NCI-H226 (cell line): ENCODE data around the gene IMMP2L.

ENCODE experiments used
- DNase-seq: peaks from one replicate; pipeline ENCODE4 v3.0.0-alpha.2; 2015

The IMMP2L gene

GRCh38 chr7:110771717-110772116 lies 790.6 kb downstream of the IMMP2L start:
- DNase-seq: no peak

DNA sequence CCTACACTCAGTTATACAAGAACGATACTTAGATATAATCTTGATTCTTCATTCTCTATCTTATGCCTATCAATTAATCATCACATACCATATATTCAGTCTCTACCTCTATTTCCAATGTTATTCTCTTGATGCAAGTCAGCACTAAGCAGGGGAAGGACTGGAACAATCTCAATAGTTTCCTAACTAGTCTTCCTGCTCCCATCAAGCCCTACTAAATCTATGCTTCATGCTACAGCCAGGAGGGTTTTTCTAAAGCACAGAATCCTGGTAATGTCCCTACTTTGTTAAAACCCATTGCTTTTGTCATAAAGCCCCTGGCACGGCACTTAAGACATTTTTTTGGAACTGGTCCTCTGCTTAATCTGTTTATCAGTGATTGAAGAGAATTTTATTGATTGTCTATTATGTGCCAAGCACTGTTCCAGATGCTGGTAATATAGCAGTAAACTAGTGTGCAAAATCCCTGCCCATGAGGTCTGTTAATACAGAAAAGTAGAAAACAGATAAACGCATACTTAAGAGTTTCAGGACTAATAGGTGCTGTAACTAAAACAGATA lies 794.7 kb downstream of the IMMP2L start:
- DNase-seq: no peak

- DNase-seq: no peak
Measured at GRCh38 chr7:110766864-110767263, 795.4 kb downstream of the IMMP2L start.

DNA sequence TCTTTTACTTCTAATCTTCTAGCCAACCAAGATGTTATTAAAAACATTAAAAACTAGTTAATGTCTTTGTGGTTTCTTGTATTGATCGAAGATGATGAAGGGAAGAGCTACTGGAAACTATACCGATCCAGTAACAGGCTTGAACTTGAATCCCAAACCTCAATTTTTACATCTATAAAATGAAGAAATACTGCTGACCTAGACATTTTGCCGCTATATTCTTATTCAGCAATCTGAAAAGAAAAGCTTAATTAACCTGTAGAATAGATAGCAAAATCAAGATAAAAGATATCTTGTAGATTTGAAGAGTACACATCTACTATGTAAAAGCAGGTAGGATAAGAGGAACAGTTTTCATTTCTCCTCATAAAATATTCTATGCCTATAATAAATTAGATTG lies 797.4 kb downstream of the IMMP2L start:
- no peak for DNase-seq

GRCh38 chr7:110762546-110763225 lies 799.6 kb downstream of the IMMP2L start:
- no peak for DNase-seq

DNA sequence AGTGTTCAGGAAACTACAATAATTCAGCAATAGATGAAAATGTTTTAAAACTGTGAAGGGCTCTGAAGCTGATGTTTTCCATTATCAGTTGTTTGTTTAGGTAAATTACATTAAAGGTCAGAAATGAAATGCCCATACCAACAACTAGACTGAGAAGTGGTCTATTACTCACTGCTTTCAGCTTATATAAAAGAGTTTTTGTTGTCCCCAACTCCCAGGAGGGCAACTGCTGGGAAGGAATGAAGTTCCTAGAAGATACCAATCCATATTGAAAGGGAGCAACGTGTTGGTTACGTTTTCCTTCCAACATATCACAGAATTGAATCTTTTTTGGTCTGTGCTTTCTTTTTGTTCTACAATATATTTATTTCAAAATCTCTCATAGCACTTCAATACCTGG lies 802.0 kb downstream of the IMMP2L start:
- no peak for DNase-seq

DNA sequence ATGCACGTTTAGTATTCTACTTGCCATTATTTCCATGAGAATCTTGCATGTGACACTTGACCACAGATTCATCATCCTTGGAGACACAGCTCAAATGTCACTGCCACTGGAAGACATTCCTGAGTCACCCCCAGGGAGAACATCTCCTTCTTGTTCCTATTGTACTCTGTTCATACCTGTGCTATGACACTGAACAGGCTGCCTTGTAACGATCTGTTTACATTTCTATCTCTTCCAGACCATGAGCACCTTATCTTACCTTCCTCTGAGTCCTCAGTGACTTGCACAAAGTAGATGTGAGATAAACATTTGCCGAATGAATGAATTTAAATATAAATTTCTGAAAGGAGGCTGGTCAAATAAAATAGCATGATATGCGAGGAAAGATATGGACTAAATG lies 803.2 kb downstream of the IMMP2L start:
- DNase-seq: no peak

GRCh38 chr7:110754649-110755048 lies 807.6 kb downstream of the IMMP2L start:
- no peak for DNase-seq

DNA sequence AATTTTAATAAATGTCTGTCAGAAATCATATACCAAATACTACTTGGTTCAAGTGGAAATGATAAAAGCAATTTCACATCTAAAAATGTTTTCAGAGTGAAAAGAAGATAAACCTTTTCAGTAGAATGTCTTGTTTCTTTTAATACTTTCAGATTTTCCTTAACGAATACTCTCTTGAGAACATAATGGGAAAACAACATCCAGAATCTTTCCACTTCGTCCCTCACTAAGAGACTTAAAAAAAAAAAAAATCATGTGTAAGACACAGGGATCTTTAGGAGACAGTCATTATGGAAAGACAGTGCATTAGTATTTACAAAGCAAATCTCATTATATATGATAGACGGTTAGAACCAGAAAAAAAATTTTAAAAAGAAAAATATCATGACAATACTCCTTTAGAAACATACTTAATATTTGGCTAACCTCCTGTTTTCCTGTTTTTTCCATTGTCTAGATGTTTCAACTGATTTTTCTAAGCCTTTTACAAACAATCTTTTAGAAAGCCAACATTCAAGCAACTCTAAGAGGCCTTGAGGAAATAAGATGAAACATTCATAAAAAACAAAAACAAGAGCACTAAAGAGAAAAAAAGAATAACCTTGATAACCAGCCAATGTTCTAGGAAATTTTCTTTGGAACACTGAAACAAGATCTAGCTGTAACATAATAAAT lies 811.2 kb downstream of the IMMP2L start:
- DNase-seq: no peak

- DNase-seq: no peak
Measured at GRCh38 chr7:110733221-110733620, 829.1 kb downstream of the IMMP2L start.

DNA sequence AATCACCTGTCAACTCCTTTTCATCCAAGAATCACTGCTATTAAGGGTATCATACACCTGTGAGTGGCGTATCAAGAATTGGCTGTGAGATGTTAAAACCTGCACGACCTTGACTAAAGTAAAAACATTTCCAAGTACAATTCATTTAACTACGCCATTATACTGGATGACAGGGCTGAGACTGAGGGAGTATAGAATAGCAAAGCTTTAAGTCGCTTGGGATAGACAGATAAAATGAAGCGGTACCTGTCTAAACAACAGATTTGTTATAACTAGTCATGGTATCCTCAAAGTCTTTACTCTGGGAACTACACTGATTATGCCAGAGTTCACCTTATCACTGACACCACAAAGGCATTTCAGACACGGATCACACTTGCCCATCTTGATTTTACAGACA lies 837.5 kb downstream of the IMMP2L start:
- no peak for DNase-seq

- no peak for DNase-seq
Measured at GRCh38 chr7:110721395-110721794, 840.9 kb downstream of the IMMP2L start.

GRCh38 chr7:110720626-110721025 lies 841.7 kb downstream of the IMMP2L start:
- DNase-seq: no peak

- no peak for DNase-seq
Measured at GRCh38 chr7:110719741-110720140, 842.6 kb downstream of the IMMP2L start.

- DNase-seq: no peak
Measured at GRCh38 chr7:110718503-110719205, 843.6 kb downstream of the IMMP2L start.

- DNase-seq: no peak
Measured at GRCh38 chr7:110704225-110704624, 858.1 kb downstream of the IMMP2L start.

DNA sequence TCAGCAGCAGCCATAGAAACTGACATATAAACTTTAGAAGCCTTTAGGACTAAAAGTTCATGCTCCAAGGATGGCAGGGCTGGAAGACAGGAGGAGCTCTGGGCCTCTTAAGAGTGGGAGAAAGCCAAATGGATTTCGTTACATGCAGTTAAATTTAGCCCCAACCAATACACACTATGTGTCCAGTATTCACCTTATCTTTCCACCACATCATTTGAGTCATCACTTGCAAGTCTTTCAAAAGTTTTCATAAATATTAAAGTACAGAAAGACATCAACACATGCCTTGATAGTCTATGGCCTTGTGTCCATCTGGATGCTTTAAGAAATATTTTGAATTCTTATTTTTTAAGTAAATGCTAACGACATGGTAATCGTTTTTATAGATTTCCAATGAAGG lies 863.7 kb downstream of the IMMP2L start:
- DNase-seq: no peak

GRCh38 chr7:110693344-110693743 lies 868.9 kb downstream of the IMMP2L start:
- no peak for DNase-seq

DNA sequence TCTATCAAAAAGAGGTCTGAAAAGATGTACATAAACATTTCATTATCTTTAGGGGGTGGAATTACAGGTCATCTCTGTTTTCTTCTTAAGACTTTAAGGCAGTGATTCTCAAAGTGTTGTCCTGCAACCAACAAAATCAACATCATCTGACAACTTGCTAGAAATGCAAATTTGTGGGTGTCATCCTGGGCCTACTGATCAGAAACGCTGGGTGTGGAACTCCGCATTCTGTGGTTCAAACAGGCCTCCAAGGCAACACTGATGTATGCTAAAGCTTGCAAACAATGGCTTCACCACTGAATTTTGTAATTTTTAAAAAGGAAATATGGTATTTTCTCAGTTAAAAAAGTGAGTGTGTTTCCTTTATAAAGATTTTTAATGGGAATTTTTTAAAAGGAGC lies 873.4 kb downstream of the IMMP2L start:
- no peak for DNase-seq

DNA sequence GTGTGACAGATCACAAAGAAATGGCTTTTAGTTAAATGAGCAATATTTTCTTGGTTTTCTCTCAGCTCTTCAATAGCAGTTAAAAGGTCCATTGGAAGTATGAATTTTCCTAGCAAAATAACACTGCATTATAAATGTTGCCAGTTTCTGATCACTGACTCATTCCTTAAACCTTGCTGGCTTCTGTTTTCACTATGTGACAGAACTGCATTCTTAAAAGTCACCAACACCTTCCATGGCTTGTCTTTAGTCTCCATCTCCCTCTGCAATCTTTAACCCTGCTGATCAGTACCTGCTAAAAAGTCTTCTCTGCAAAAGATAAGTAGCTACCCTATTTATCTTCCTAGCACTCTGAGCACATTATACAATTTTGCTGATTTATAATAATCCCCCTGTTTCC lies 876.4 kb downstream of the IMMP2L start:
- DNase-seq: no peak

GRCh38 chr7:110681941-110682340 lies 880.4 kb downstream of the IMMP2L start:
- no peak for DNase-seq

- peak; percentile 64 for DNase-seq
Measured at GRCh38 chr7:110677405-110677804, 884.9 kb downstream of the IMMP2L start.

DNA sequence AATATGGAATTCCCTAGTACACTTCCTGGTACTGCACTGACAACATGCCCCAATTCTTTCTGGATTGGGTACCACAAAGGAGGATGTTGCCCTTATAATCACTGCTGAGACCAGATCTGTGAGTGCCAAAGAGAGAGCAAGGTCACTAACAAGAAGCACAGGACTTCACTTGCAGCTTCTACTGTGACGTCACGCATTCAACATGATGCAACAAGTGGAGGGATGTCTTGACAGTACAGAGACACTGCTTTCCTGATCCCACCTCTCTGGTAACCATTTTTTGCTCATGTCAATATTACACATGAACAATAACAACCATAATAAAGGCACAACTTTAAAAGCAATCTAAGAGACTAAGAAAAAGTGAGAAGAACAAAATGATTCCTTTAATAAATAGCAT lies 885.5 kb downstream of the IMMP2L start:
- no peak for DNase-seq
